ENCODE results near the gene ZBTB18. TPM values are rescaled to one million over a fixed set of nuclear protein-coding genes. Genes with fewer than 3 reads are reported as not detected.

ZBTB18 gene
- total RNA-seq, 1 experiment from 2014 or later = 12.1 TPM

GRCh38 chr1:244021427-244021826 is 29.7 kb upstream of the ZBTB18 start:
- H3K23me2 ChIP-seq (ENCODE audit: insufficient read length, low read depth, low read length, poor library complexity, severe bottlenecking) = no peaks in the 10 kb centered on the region
- TF ChIP-seq CTCF (conservative IDR thresholded peaks at IDR 0.05) = no peak
- no CpG with 5 or more reads among the region's 1 CpG for WGBS (ENCODE audit: extremely low coverage, insufficient read length, low lambda C conversion rate)
- H2BK20ac ChIP-seq (ENCODE audit: low read depth, low read length, poor library complexity, severe bottlenecking) = no peak overlapping the region
- H2AFZ ChIP-seq (ENCODE audit: low read length) = no peak overlapping the region
- H3K79me1 ChIP-seq (ENCODE audit: insufficient read depth, low read depth, low read length, poor library complexity, severe bottlenecking) = no peaks in the 10 kb centered on the region
- H4K8ac ChIP-seq (replicated peaks; ENCODE audit: insufficient read length, low read depth, low read length) = no peak overlapping the region
- no peak overlapping the region for H2BK120ac ChIP-seq (ENCODE audit: low read depth, low read length, poor library complexity, severe bottlenecking)
- Mint-ChIP-seq H3K27me3 (ENCODE audit: low read depth) (no peaks in the 10 kb centered on the region), H3K4me1 (peaks cover 28 to 29% of the 10 kb centered on the region in 2 experiments), H3K27ac (peak overlapping the region; percentile 32 to 87 (median 74); a peak in 3 of 7 replicates), H3K36me3 (ENCODE audit: insufficient read depth in 1 of 3, low read depth in 3 of 3) (peaks cover 0 to 9% (median 2%) of the 10 kb centered on the region in 3 experiments; a peak in 3 of 7 replicates), H3K4me3 (no peak overlapping the region), H3K9me3 (peaks cover 0 to 3% of the 10 kb centered on the region in 2 experiments; a peak in 1 of 5 replicates)
- no peaks in the 10 kb centered on the region for H4K20me1 ChIP-seq (ENCODE audit: control insufficient read depth, insufficient read depth, insufficient read length)
- no peak overlapping the region for H3T11ph ChIP-seq (ENCODE audit: low read length)
- DNase-seq = no peak
- no peak overlapping the region for H4K5ac ChIP-seq (ENCODE audit: insufficient read length, low read depth, low read length)
- H3K4ac ChIP-seq (ENCODE audit: low read depth, low read length) = no peak overlapping the region
- H3K79me2 ChIP-seq (ENCODE audit: insufficient read depth, low read length) = no peaks in the 10 kb centered on the region
- H2BK12ac ChIP-seq (ENCODE audit: insufficient read length, low read depth, low read length) = no peak overlapping the region
- no peak overlapping the region for H3K23ac ChIP-seq (ENCODE audit: insufficient read length, low read depth, low read length)
- H3K14ac ChIP-seq (ENCODE audit: insufficient read depth, low read length) = no peak overlapping the region
- peak overlapping the region; percentile 2 for H3K18ac ChIP-seq (ENCODE audit: insufficient read length, low read depth, low read length)
- no peaks in the 10 kb centered on the region for H3K27me3 ChIP-seq (ENCODE audit: insufficient read depth, low read length)
- H2AK5ac ChIP-seq (ENCODE audit: insufficient read length, low read length) = no peak overlapping the region
- H3K27ac ChIP-seq (ENCODE audit: insufficient read length, low read depth, low read length) = no peak overlapping the region
- no peak overlapping the region for H4K91ac ChIP-seq (ENCODE audit: insufficient read length, low read depth, low read length)
- H3K4me2 ChIP-seq (ENCODE audit: insufficient read depth, insufficient read length, low read length) = no peak overlapping the region
- no peak overlapping the region for H2BK15ac ChIP-seq (ENCODE audit: low read depth, low read length)
- H3K4me1 ChIP-seq (ENCODE audit: insufficient read depth, low read length) = peaks cover 4% of the 10 kb centered on the region; the same call in 1 of the 2 replicates
- no peak overlapping the region for H2BK5ac ChIP-seq (ENCODE audit: insufficient read length, low read length)
- no peaks in the 10 kb centered on the region for H3K9me3 ChIP-seq (ENCODE audit: control insufficient read depth, low read depth, low read length)
- H3K56ac ChIP-seq (ENCODE audit: insufficient read length, low read depth, low read length) = no peak overlapping the region
- H3K9ac ChIP-seq (ENCODE audit: extremely low read depth, insufficient read length, low read length) = no peak overlapping the region

All from H9 (cell line).